Liver (tissue), 3 donors: ENCODE data around the gene STK38L.

Experiments
- CTCF ChIP-seq: fragments of 150-350 bp; IDR thresholded peaks from 2 replicates; pipeline ENCODE4 v1.5.1; 2017; ENCODE audit warnings: improper control_type of control experiment, low read depth, low read length; ENCODE audit not compliant: missing input control
- EGR1 ChIP-seq, 2 donors: IDR thresholded peaks; 2 replicates each; pipeline ENCODE4 v1.6.1; 2016 to 2018; ENCODE audit warnings: antibody characterized with exemption in 2 of 2, low read depth in 2 of 2
- MAX ChIP-seq: IDR thresholded peaks from 2 replicates; pipeline ENCODE4 v1.6.1; 2016; ENCODE audit warnings: antibody characterized with exemption
- RAD21 ChIP-seq, 2 donors: IDR thresholded peaks; 2 replicates each; pipeline ENCODE4 v1.6.1; 2016; ENCODE audit warnings: antibody characterized with exemption in 2 of 2, mild to moderate bottlenecking in 2 of 2
- REST ChIP-seq: IDR thresholded peaks from 2 replicates; pipeline ENCODE4 v1.6.1; 2016; ENCODE audit warnings: antibody characterized with exemption, mild to moderate bottlenecking
- RXRA ChIP-seq, 2 donors: IDR thresholded peaks; 2 replicates each; pipeline ENCODE4 v1.6.1; 2017 to 2018; ENCODE audit warnings: antibody characterized with exemption in 2 of 2, mild to moderate bottlenecking in 1 of 2
- SP1 ChIP-seq: IDR thresholded peaks from 2 replicates; pipeline ENCODE4 v1.6.1; 2018; ENCODE audit warnings: antibody characterized with exemption, mild to moderate bottlenecking
- TAF1 ChIP-seq: conservative IDR thresholded peaks from 2 replicates; pipeline ENCODE4 v1.6.1; 2016; ENCODE audit warnings: antibody characterized with exemption, mild to moderate bottlenecking
- donor health status: healthy.
- donor health status: healthy.

DNA sequence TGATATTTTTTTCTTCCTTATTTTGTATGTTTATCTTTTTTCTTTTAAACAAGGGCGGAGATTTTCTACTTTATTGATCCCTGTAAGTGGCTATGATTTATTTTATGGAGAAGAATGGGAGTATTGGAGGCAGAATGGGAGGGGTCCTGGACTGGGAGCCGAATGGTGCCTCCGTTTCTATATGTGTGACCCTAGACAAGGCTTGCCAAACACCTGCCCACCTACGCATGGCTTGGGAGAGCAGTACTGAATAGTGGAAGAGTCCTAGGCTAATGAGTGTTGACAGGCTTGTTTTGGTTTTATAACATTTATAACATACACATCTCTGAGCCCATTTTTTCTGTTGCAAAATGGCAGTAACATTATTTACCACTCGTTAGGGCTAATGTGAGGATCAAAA is 29.0 kb downstream of the STK38L start:
- no peak for TF ChIP-seq CTCF
- no peak for TF ChIP-seq TAF1
- no peak for TF ChIP-seq RXRA (IDR thresholded peaks at IDR 0.05)
- TF ChIP-seq SP1: no peak
- TF ChIP-seq RAD21 (IDR thresholded peaks at IDR 0.05): no peak
- TF ChIP-seq REST: no peak
- TF ChIP-seq MAX: no peak
- no peak for TF ChIP-seq EGR1 (IDR thresholded peaks at IDR 0.05; ENCODE audit: low read depth in 2 of 2)
